Activated CD8-positive, alpha-beta memory T cell treated with anti-CD3 and anti-CD28 coated beads for 4 hours (primary cell): Measurements from ENCODE around the gene FUBP1.
"Not testable (repeated sequence)": the region's sequence is repeated elsewhere in the genome, so short reads cannot be mapped to it uniquely, and the experiment has no call there.

Experiments used
- DNase-seq, 2 donors: peaks; one replicate each; pipeline ENCODE4 v3.0.0-alpha.2; 2020; ENCODE audit warnings: low read depth in 2 of 2

The FUBP1 gene

DNA sequence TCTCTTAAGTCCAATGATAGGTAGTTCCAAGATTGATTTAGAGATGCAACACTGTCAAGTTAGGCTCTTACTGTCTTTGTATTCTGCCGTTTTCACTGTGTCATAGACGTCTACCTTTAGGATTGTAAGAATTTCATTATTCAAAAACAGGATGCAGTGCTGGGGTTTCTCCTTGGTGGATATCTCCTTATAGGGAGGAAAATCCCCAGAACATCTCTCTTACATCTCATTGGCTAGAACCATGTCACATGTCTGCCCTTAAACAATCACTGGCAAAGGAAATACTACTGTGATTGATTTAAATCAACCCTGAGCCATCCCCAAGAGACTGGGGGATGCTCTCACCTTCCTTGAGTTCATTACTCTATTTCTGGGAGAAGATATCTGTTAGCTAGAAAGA lies 10.9 kb upstream of the FUBP1 start:
- DNase-seq, result no peak

DNA sequence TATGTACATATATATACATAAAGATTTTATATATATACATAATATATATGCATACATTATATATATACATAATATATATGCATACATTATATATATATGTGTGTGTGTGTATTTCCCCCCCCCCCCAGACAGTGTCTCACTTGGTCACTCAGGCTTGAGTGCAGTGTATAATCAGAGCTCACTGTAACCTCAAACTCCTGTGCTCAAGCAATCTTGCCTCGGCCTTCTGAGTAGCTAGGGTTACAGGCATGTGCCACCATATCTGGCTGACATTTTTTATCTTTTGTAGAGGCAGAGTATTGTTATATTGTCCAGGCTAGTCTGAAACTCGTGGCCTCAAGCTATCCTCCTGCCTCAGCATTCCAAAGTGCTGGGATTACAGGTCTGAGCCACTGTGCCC lies 9.0 kb upstream of the FUBP1 start:
- DNase-seq, result no peak

DNA sequence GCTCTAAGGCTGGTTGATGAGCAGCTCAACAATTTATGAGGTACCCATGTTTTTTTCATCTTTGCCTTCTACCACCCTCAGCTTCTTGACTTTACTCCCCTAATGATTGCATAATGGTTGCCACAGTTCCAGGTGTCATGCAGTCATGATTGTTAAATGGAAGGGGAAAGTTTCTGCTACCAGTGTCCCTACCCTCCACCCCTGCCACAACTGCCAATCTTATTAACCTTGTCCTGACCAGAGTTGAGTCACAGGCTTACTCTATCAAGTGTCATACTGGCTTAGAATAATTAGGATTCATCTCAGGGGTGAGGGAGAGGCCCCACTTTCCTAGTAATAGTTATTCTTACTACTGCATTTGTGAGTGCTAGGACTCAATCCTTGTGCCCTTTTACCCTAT lies 7.9 kb upstream of the FUBP1 start:
- DNase-seq, result no peak

DNA sequence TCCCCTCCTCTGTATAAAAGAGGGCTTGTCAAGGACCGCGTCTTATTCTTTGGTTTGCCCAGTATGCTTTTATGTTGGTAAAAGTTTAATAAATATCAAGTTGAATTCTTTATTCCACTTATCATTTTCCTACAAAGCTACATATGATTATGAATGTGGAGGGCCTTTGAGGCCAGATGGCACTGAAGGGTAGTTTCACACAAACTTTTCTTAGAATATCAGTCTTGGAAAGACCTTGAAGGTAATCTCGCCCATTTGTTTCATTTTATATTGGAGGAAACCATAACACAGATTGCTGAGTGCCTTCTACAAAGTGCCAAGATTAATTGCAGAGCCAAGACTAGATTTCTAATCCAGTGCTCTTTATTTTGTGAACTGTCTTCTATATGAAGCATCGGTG lies 5.8 kb upstream of the FUBP1 start:
- no peak for DNase-seq

GRCh38 chr1:77983997-77984355 lies 5.1 kb upstream of the FUBP1 start:
- no peak for DNase-seq

GRCh38 chr1:77983352-77983996 lies 4.6 kb upstream of the FUBP1 start:
- not testable (repeated sequence) for DNase-seq

GRCh38 chr1:77978293-77978968 lies 441 bp downstream of the FUBP1 start:
- peak; percentile 41 to 68 for DNase-seq

- DNase-seq, result no peak
Measured at GRCh38 chr1:77977989-77978292, 931 bp downstream of the FUBP1 start.

GRCh38 chr1:77976433-77977076 lies 2.3 kb downstream of the FUBP1 start:
- no peak for DNase-seq

GRCh38 chr1:77975907-77976306 lies 3.0 kb downstream of the FUBP1 start:
- no peak for DNase-seq

- DNase-seq, result no peak
Measured at GRCh38 chr1:77975386-77975785, 3.5 kb downstream of the FUBP1 start.

- DNase-seq, result no peak
Measured at GRCh38 chr1:77972080-77972479, 6.8 kb downstream of the FUBP1 start.

- DNase-seq, result no peak
Measured at GRCh38 chr1:77970192-77970591, 8.7 kb downstream of the FUBP1 start.

DNA sequence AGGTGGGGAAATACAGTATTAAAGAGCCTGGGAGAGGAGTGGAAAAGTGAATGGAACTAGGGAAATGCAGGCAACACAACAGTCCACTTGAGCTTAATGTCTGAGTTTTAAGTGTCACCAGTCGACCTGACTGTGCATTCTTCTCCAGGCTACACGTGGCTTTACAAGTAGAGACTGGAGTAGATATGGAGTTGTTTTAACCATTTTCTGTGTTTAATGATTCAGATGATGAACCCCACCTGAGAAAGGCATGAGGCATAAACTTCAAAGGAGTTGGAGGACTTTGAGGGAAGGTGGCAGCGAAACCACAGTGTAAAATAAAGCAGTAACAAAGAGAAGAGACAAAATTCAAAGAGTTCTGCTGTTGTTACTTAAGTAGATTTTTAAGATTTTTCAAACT lies 12.6 kb downstream of the FUBP1 start:
- DNase-seq, result no peak

GRCh38 chr1:77961392-77961791 lies 17.5 kb downstream of the FUBP1 start:
- no peak for DNase-seq

DNA sequence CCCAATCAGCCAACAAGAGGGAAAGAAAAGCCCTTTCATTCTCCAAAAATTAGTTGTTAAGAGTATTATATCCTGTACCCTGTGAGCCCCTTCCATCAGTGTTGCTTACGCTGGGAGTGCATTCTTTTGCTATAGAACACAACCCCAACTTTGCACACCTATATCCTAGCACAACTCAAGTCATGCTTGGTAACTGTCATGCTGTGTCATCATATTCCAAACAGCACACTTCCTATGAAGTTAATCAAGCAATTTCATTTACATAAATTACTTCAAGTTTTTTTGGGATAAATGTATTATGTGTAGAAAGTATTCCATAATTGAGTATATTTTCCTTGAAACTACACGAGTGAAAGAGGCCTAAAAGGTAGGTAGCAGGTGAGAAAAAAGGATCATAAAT lies 20.0 kb downstream of the FUBP1 start:
- no peak for DNase-seq

- DNase-seq, result no peak
Measured at GRCh38 chr1:77958391-77958790, 20.5 kb downstream of the FUBP1 start.

DNA sequence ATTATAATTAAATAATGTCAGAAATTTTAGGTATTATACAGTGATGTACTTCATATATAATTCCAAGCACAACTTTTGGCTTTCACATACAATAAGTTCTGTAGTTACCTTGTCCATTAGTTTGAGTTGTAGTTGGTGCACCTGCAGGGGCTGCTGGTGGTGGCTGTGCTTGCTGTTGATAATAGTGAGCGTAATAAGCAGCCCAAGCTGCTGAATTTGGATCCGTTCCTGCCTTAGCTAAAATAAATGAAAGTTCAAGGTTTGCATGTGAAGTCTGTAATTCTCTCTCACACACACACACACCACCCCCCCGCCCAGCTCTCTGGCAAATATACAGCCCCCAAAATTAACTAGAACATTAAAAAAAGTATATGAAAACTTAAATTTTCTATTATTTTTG lies 22.4 kb downstream of the FUBP1 start:
- DNase-seq, result no peak

DNA sequence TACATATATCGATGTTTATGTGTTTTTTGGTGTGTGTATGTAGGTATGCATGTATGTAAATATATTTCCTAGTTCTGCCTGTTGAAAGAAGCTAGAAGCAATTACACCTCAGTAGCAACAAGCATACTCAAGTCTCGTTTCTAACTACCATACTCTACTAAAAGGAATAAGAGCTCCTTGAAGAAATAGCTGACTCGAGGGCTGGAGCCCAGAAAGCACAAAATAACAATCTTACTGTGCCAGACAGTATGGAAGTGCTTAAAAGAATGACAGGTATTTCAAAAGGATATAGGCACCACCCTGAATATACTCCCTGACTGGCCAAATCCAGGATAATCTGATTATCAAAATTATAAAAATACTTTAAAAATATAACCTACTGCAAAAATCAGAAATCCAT lies 23.2 kb downstream of the FUBP1 start:
- no peak for DNase-seq

DNA sequence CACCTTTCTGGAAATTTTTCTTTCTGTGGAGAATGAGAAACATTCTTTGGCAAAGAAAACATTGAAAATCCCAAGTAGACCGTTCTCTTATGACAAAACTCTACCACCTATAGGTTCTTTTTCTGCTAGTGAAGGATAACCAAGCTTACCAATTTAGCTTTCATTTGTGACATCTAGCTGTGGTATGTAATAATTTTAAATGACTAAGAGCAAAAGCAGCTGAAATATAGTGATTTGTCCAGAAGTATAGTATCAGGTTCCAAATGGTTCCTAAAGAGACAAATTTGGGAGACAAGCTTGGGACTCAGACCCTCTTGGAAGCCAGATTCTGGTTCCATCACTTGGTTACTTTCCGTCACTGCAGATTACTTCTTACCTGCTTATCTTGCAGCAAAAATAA lies 24.4 kb downstream of the FUBP1 start:
- no peak for DNase-seq

- no peak for DNase-seq
Measured at GRCh38 chr1:77953907-77954306, 25.0 kb downstream of the FUBP1 start.

- no peak for DNase-seq
Measured at GRCh38 chr1:77951328-77951727, 27.5 kb downstream of the FUBP1 start.

- no peak for DNase-seq
Measured at GRCh38 chr1:77950873-77951272, 28.0 kb downstream of the FUBP1 start.
